Hematopoietic multipotent progenitor cell (in vitro differentiated cells): ENCODE results near the gene PBOV1. TPM values are rescaled to one million over a fixed set of nuclear protein-coding genes. Genes with fewer than 3 reads are reported as not detected.

Experiments
- total RNA-seq: library from RNA; depleted of rRNA; stranded (reverse); fragments of >200 nt; gene quantifications from one replicate; pipeline ENCODE4 v1.2.3, GENCODE V29; 2012

PBOV1 gene
- total RNA-seq, 1 donor: not detected

Other genes starting within 250 kb of the PBOV1 start
- gene PERP, start 111.1 kb downstream of the PBOV1 start, total RNA-seq: under 0.01 TPM
- gene ARFGEF3, start 56.6 kb downstream of the PBOV1 start, total RNA-seq: under 0.01 TPM
- not detected for gene SMIM28, start 159.4 kb upstream of the PBOV1 start, total RNA-seq
- 11.6 TPM for gene HEBP2, start 185.7 kb upstream of the PBOV1 start, total RNA-seq